Smooth muscle cell (in vitro differentiated cells): Measurements from ENCODE around the gene TMIE. TPM values are rescaled to one million over a fixed set of nuclear protein-coding genes. Genes with fewer than 3 reads are reported as not detected.

ENCODE experiments used
- DNase-seq: peaks from one replicate; lab custom pipeline; 2025; ENCODE audit not compliant: unreplicated experiment; lab: John Stamatoyannopoulos, UW
- H2AFZ ChIP-seq: fragments of 200-600 bp; sonication (generic); 2 replicates; pipeline ENCODE4 v1.6.0; 2016; ENCODE audit warnings: antibody characterized with exemption, low read depth, mild to moderate bottlenecking
- H3F3A ChIP-seq: fragments of 200-600 bp; sonication (generic); 2 replicates; pipeline ENCODE4 v1.6.0; 2017; ENCODE audit warnings: antibody characterized with exemption, low read depth
- H3K27ac ChIP-seq: fragments of 200-600 bp; sonication (generic); 2 replicates; pipeline ENCODE4 v1.5.1; 2016; ENCODE audit warnings: low read depth, mild to moderate bottlenecking
- H3K27me3 ChIP-seq: fragments of 200-600 bp; sonication (generic); 2 replicates; pipeline ENCODE4 v1.6.1; 2016; ENCODE audit warnings: low read depth, mild to moderate bottlenecking
- H3K36me3 ChIP-seq: fragments of 200-600 bp; sonication (generic); 2 replicates; pipeline ENCODE4 v1.5.1; 2016; ENCODE audit warnings: low read depth
- H3K4me1 ChIP-seq: fragments of 200-600 bp; sonication (generic); 2 replicates; pipeline ENCODE4 v1.5.1; 2016; ENCODE audit warnings: low read depth
- H3K4me2 ChIP-seq: fragments of 200-600 bp; sonication (generic); 2 replicates; pipeline ENCODE4 v1.6.0; 2016; ENCODE audit warnings: mild to moderate bottlenecking
- H3K4me3 ChIP-seq: fragments of 200-600 bp; sonication (generic); 2 replicates; pipeline ENCODE4 v1.5.1; 2016; ENCODE audit warnings: mild to moderate bottlenecking
- H3K79me2 ChIP-seq: fragments of 200-600 bp; sonication (generic); 2 replicates; pipeline ENCODE4 v1.6.0; 2016; ENCODE audit warnings: low read depth, mild to moderate bottlenecking
- H3K9ac ChIP-seq: fragments of 200-600 bp; sonication (generic); 2 replicates; pipeline ENCODE4 v1.6.0; 2016; ENCODE audit warnings: low read depth
- H3K9me3 ChIP-seq: fragments of 200-600 bp; sonication (generic); replicated peaks from 2 replicates; pipeline ENCODE4 v1.5.1; 2016; ENCODE audit warnings: low read depth
- H4K20me1 ChIP-seq: fragments of 200-600 bp; sonication (generic); 2 replicates; pipeline ENCODE4 v1.6.0; 2016; ENCODE audit warnings: low read depth
- CTCF ChIP-seq: fragments of 200-600 bp; sonication (generic); IDR thresholded peaks from 2 replicates; pipeline ENCODE4 v1.5.1; 2017; ENCODE audit warnings: borderline replicate concordance, mild to moderate bottlenecking, antibody characterized with exemption; ENCODE audit not compliant: insufficient read depth, poor library complexity, severe bottlenecking
- WGBS: methylation state at CpG from one replicate; pipeline ENCODE4 v1.1.7; 2016; ENCODE audit warnings: low lambda C conversion rate; 5-methylcytosine and 5-hydroxymethylcytosine counted together
- polyA plus RNA-seq: library from polyadenylated mRNA; unstranded; fragments of >200 nt; fragmentation: Nextera tagmentation; extraction: Ambion mirVana; gene quantifications from 2 replicates; pipeline ENCODE4 v1.2.1, GENCODE V29; 2016
- total RNA-seq: library from RNA; depleted of rRNA; stranded (reverse); fragments of >200 nt; gene quantifications from 2 replicates; pipeline ENCODE4 v1.2.3, GENCODE V29; 2014

The TMIE gene
- total and polyA plus RNA-seq, 2 experiments from 2014 or later: 0.67 to 1.1 TPM

GRCh38 chr3:46666453-46666845 is 34.7 kb upstream of the TMIE start:
- Histone ChIP-seq H3K27ac (no peak overlapping the region), H3K4me2 (no peak overlapping the region), H3K4me1 (peaks cover 13% of the 10 kb centered on the region), H3K79me2 (no peaks in the 10 kb centered on the region), H4K20me1 (no peaks in the 10 kb centered on the region), H3K9me3 (no peaks in the 10 kb centered on the region), H3K36me3 (no peaks in the 10 kb centered on the region), H3K4me3 (no peak overlapping the region), H3F3A (no peaks in the 10 kb centered on the region), H2AFZ (no peak overlapping the region), H3K9ac (no peak overlapping the region), H3K27me3 (no peaks in the 10 kb centered on the region)
- TF ChIP-seq CTCF: no peak
- 92% methylated on average over 7 of the region's 7 CpGs for WGBS
- DNase-seq: no peak

GRCh38 chr3:46667061-46667621 is 34.1 kb upstream of the TMIE start:
- H3K4me2 ChIP-seq: no peak overlapping the region
- H3K9me3 ChIP-seq: no peaks in the 10 kb centered on the region
- no peak for DNase-seq
- TF ChIP-seq CTCF: no peak
- no peaks in the 10 kb centered on the region for H3F3A ChIP-seq
- no peaks in the 10 kb centered on the region for H3K27me3 ChIP-seq
- 87% methylated on average over 8 of the region's 8 CpGs for WGBS
- no peak overlapping the region for H3K27ac ChIP-seq
- H3K9ac ChIP-seq: no peak overlapping the region
- no peaks in the 10 kb centered on the region for H4K20me1 ChIP-seq
- peaks cover 7% of the 10 kb centered on the region for H3K4me1 ChIP-seq
- H3K79me2 ChIP-seq: no peaks in the 10 kb centered on the region
- H3K4me3 ChIP-seq: no peak overlapping the region
- no peak overlapping the region for H2AFZ ChIP-seq
- H3K36me3 ChIP-seq: no peaks in the 10 kb centered on the region

- no peaks in the 10 kb centered on the region for H3K27me3 ChIP-seq
- H3K79me2 ChIP-seq: no peaks in the 10 kb centered on the region
- no peak for DNase-seq
- H3K9ac ChIP-seq: no peak overlapping the region
- 93% methylated on average over 9 of the region's 9 CpGs for WGBS
- no peaks in the 10 kb centered on the region for H3F3A ChIP-seq
- H3K4me1 ChIP-seq: peaks cover 4% of the 10 kb centered on the region
- no peak for TF ChIP-seq CTCF
- no peak overlapping the region for H3K27ac ChIP-seq
- H3K36me3 ChIP-seq: no peaks in the 10 kb centered on the region
- no peak overlapping the region for H3K4me3 ChIP-seq
- H2AFZ ChIP-seq: no peak overlapping the region
- no peaks in the 10 kb centered on the region for H3K9me3 ChIP-seq
- H4K20me1 ChIP-seq: no peaks in the 10 kb centered on the region
- H3K4me2 ChIP-seq: no peak overlapping the region
Observed at GRCh38 chr3:46667657-46668056, 33.5 kb upstream of the TMIE start.

GRCh38 chr3:46668116-46668515 is 33.1 kb upstream of the TMIE start:
- no peak overlapping the region for H3K9ac ChIP-seq

More at GRCh38 chr3:46668116-46668515, 33.1 kb upstream of the TMIE start:
- 82% methylated on average over 7 of the region's 8 CpGs for WGBS
- Histone ChIP-seq H4K20me1 (no peaks in the 10 kb centered on the region), H3K9me3 (no peaks in the 10 kb centered on the region), H3K4me3 (no peak overlapping the region), H3K27ac (no peak overlapping the region), H2AFZ (no peak overlapping the region), H3K27me3 (no peaks in the 10 kb centered on the region), H3K36me3 (no peaks in the 10 kb centered on the region), H3F3A (no peaks in the 10 kb centered on the region), H3K4me2 (no peak overlapping the region), H3K79me2 (no peaks in the 10 kb centered on the region), H3K4me1 (no peaks in the 10 kb centered on the region)
- TF ChIP-seq CTCF: no peak
- no peak for DNase-seq
